GM12878 (cell line): Measurements from ENCODE around the gene BCL11A. TPM values are rescaled to one million over a fixed set of nuclear protein-coding genes. Genes with fewer than 3 reads are reported as not detected.

Experiments used
- ATAC-seq: fragments of 200-7000 bp; cut with Tn5 transposase; 3 replicates; pipeline ENCODE4 v1.9.1; 2020; ENCODE audit warnings: mild to moderate bottlenecking, moderate library complexity
- BruUV-seq: library from RNA; stranded (reverse); fragments of 400-500 nt; replicated peaks from 2 replicates; lab custom pipeline; 2021; lab: Mats Ljungman, UMichigan
- CTCF ChIA-PET: fragments of 300-600 bp; sonication (Branson Sonifier 250); formaldehyde crosslinking; extraction: SDS; loops from one replicate; lab custom pipeline; 2021; ENCODE audit warnings: inconsistent platforms; lab: Yijun Ruan, JAX
- POLR2A ChIA-PET: fragments of 350-600 bp; formaldehyde crosslinking; extraction: SDS; loops from one replicate; lab custom pipeline; 2021; ENCODE audit warnings: inconsistent platforms; lab: Charles Lee
- RAD21 ChIA-PET: fragments of 300-600 bp; sonication (Branson Sonifier 250); formaldehyde crosslinking; loops from one replicate; lab custom pipeline; 2023; ENCODE audit warnings: antibody characterized with exemption; ENCODE audit not compliant: unreplicated experiment; lab: Charles Lee
- SMC1A ChIA-PET: fragments of 300-600 bp; sonication (Branson Sonifier 250); formaldehyde crosslinking; loops from one replicate; lab custom pipeline; 2023; ENCODE audit not compliant: unreplicated experiment, uncharacterized antibody; lab: Charles Lee
- DNase-seq: peaks from one replicate; pipeline ENCODE4 v3.0.0-alpha.2; 2011; ENCODE audit warnings: low read depth, low spot score
- FAIRE-seq: peaks from 3 replicates; lab custom pipeline; 2011; peaks lifted over from hg19 to GRCh38; lab: Jason Lieb, UNC
- H2AFZ ChIP-seq: 2 replicates; pipeline ENCODE4 v1.6.0; 2011; ENCODE audit warnings: low read depth, low read length, control low read depth; ENCODE audit not compliant: control insufficient read depth
- H3K27ac ChIP-seq: 2 replicates; pipeline ENCODE4 v1.5.1; 2011; ENCODE audit warnings: control low read depth; ENCODE audit not compliant: control insufficient read depth, insufficient read depth
- H3K27me3 ChIP-seq, 2 experiments: replicated peaks in 1 of 2; 2 replicates each; pipeline versions ENCODE4 v1.6.0 to v1.6.1; 2011; ENCODE audit warnings: low read length in 1 of 2; ENCODE audit not compliant: control insufficient read depth in 2 of 2, insufficient read depth in 2 of 2
- H3K36me3 ChIP-seq, 2 experiments: 2 replicates each; pipeline ENCODE4 v1.5.1; 2011; ENCODE audit warnings: low read length in 1 of 2; ENCODE audit not compliant: control insufficient read depth in 2 of 2, insufficient read depth in 2 of 2
- H3K4me1 ChIP-seq: 2 replicates; pipeline ENCODE4 v1.6.1; 2011; ENCODE audit warnings: mild to moderate bottlenecking, low read length, moderate library complexity, mixed read lengths; ENCODE audit not compliant: control insufficient read depth, insufficient read depth
- H3K4me2 ChIP-seq: 2 replicates; pipeline ENCODE4 v1.6.0; 2011; ENCODE audit warnings: control low read depth; ENCODE audit not compliant: control insufficient read depth, insufficient read depth
- H3K4me3 ChIP-seq: fragments of 200-600 bp; sonication (generic); 2 replicates; pipeline ENCODE4 v1.5.1; 2016
- H3K79me2 ChIP-seq: 2 replicates; pipeline ENCODE4 v1.6.0; 2011; ENCODE audit warnings: low read length; ENCODE audit not compliant: control insufficient read depth, insufficient read depth
- H3K9ac ChIP-seq: 2 replicates; pipeline ENCODE4 v1.8.0; 2011; ENCODE audit warnings: low read length, control low read depth, mixed read lengths; ENCODE audit not compliant: control insufficient read depth, insufficient read depth
- H3K9me3 ChIP-seq: replicated peaks from 3 replicates; pipeline ENCODE4 v1.5.1; 2011; ENCODE audit warnings: mild to moderate bottlenecking, low read length; ENCODE audit not compliant: control insufficient read depth, insufficient read depth
- H4K20me1 ChIP-seq: 2 replicates; pipeline ENCODE4 v1.6.0; 2011; ENCODE audit not compliant: control insufficient read depth, insufficient read depth
- ASH2L ChIP-seq: fragments of 300-600, 200-600 bp; sonication (generic); IDR thresholded peaks from 2 replicates; pipeline ENCODE4 v1.6.1; 2017; ENCODE audit warnings: low read depth, mild to moderate bottlenecking, borderline replicate concordance
- BHLHE40 ChIP-seq, 2 experiments: fragments of 450-650 bp in 1 of 2; IDR thresholded peaks; 2 replicates each; pipeline ENCODE4 v1.6.1; 2011 to 2017; ENCODE audit warnings: low read depth in 2 of 2, borderline replicate concordance in 1 of 2, improper control_type of control experiment in 1 of 2, low read length in 1 of 2, mild to moderate bottlenecking in 1 of 2
- BMI1 ChIP-seq: fragments of 450-650 bp; IDR thresholded peaks from 2 replicates; pipeline ENCODE4 v1.6.1; 2016; ENCODE audit warnings: mild to moderate bottlenecking, moderate library complexity, borderline replicate concordance
- CREM ChIP-seq: IDR thresholded peaks from 2 replicates; pipeline ENCODE4 v1.6.1; 2014; ENCODE audit warnings: antibody characterized with exemption, low read depth
- EED ChIP-seq: sonication (generic); IDR thresholded peaks from 2 replicates; pipeline ENCODE4 v1.6.1; 2016; ENCODE audit warnings: antibody characterized with exemption, low read depth
- HDAC2 ChIP-seq: fragments of 200-600 bp; sonication (generic); IDR thresholded peaks from 2 replicates; pipeline ENCODE4 v1.6.1; 2017
- IKZF1 ChIP-seq: fragments of 450-650 bp; conservative IDR thresholded peaks from 2 replicates; pipeline ENCODE4 v1.6.1; 2017; ENCODE audit warnings: antibody characterized with exemption, mild to moderate bottlenecking
- IRF4 ChIP-seq: IDR thresholded peaks from 2 replicates; pipeline ENCODE4 v1.6.1; 2011; ENCODE audit warnings: low read depth, low read length
- JUNB ChIP-seq: IDR thresholded peaks from 2 replicates; pipeline ENCODE4 v1.6.1; 2016; ENCODE audit warnings: antibody characterized with exemption, mild to moderate bottlenecking
- MTA2 ChIP-seq: fragments of 450-650 bp; IDR thresholded peaks from 2 replicates; pipeline ENCODE4 v1.6.1; 2016; ENCODE audit warnings: low read depth, mild to moderate bottlenecking, moderate library complexity
- POLR2A ChIP-seq: IDR thresholded peaks from 2 replicates; pipeline ENCODE4 v1.6.1; 2011; ENCODE audit warnings: low read depth, mild to moderate bottlenecking, low read length
- RAD51 ChIP-seq: fragments of 450-650 bp; IDR thresholded peaks from 2 replicates; pipeline ENCODE4 v1.6.1; 2016; ENCODE audit warnings: moderate library complexity, mild to moderate bottlenecking, inconsistent platforms
- RBBP5 ChIP-seq: fragments of 200-600 bp; sonication (generic); conservative IDR thresholded peaks from 2 replicates; pipeline ENCODE4 v1.6.1; 2016
- RELA ChIP-seq: fragments of 450-650 bp; IDR thresholded peaks from 2 replicates; pipeline ENCODE4 v1.8.0; 2014; ENCODE audit warnings: borderline replicate concordance; ENCODE audit not compliant: partially characterized antibody
- RUNX3 ChIP-seq: IDR thresholded peaks from 2 replicates; pipeline ENCODE4 v1.6.1; 2012; ENCODE audit warnings: low read length, inconsistent platforms
- SIX5 ChIP-seq: IDR thresholded peaks from 2 replicates; pipeline ENCODE4 v1.6.1; 2011; ENCODE audit warnings: mild to moderate bottlenecking, low read depth, low read length, moderate library complexity; ENCODE audit not compliant: severe bottlenecking
- SMC3 ChIP-seq: IDR thresholded peaks from 2 replicates; pipeline ENCODE4 v1.6.1; 2011; ENCODE audit warnings: low read length, improper control_type of control experiment, borderline replicate concordance
- TAF1 ChIP-seq: IDR thresholded peaks from 2 replicates; pipeline ENCODE4 v1.6.1; 2011; ENCODE audit warnings: mild to moderate bottlenecking, low read depth, low read length, borderline replicate concordance
- YY1 ChIP-seq: IDR thresholded peaks from 2 replicates; pipeline ENCODE4 v1.6.1; 2011; ENCODE audit warnings: low read depth, mild to moderate bottlenecking, low read length
- WGBS: methylation state at CpG from one replicate; pipeline ENCODE4 v1.1.6; 2016; ENCODE audit warnings: low lambda C conversion rate; ENCODE audit not compliant: insufficient replicate concordance, insufficient coverage; ENCODE audit errors: missing lambda C conversion rate; 5-methylcytosine and 5-hydroxymethylcytosine counted together
- in situ Hi-C: fragments of 300-500 bp; cut with MboI; formaldehyde crosslinking; loops from 9 replicates; pipeline ENCODE4 v1.14.3; 2018; ENCODE audit warnings: mixed read lengths
- intact Hi-C: fragments of 100-400 bp; cut with micrococcal nuclease; formaldehyde crosslinking; loops from one replicate; pipeline ENCODE4 v1.14.2; 2022; ENCODE audit not compliant: unreplicated experiment
- polyA plus RNA-seq, 11 experiments: library from polyadenylated mRNA; depleted of rRNA in 4 of 11; unstranded in 6 of 11; stranded (reverse) in 5 of 11; fragments of >200 nt; fragmentation: Nextera tagmentation in 4 of 11; fragmentation: Illumina TruSeq in 1 of 11; extraction: Ambion mirVana in 4 of 11; extraction: Trizol in 1 of 11; gene quantifications; 1 replicate in 1 of 11; 2 replicates in 10 of 11; pipeline versions ENCODE4 v1.2.1 to v1.2.3, GENCODE V29; 2011 to 2016; ENCODE audit warnings: inconsistent platforms in 2 of 11, missing spikeins in 2 of 11, low read depth in 1 of 11
- total RNA-seq, 4 experiments: library from RNA; depleted of rRNA in 3 of 4; stranded (reverse); fragments of >200 nt in 3 of 4; fragmentation: Illumina TruSeq in 1 of 4; extraction: Trizol in 1 of 4; gene quantifications; 2 replicates each; pipeline versions ENCODE4 v1.2.1 to v1.2.3, GENCODE V29; 2013 to 2021
- TF ChIP-seq, protein P1 (sequence below): fragments of 450-650 bp; IDR thresholded peaks from 2 replicates; pipeline ENCODE4 v1.6.1; 2018; ENCODE audit warnings: mild to moderate bottlenecking, low read depth, moderate library complexity; ENCODE audit not compliant: partially characterized antibody
- TF ChIP-seq, protein P2 (sequence below): fragments of 450-650 bp; conservative IDR thresholded peaks from 2 replicates; pipeline ENCODE4 v1.6.1; 2017; ENCODE audit warnings: mild to moderate bottlenecking, moderate library complexity

Gene BCL11A
- total and polyA plus RNA-seq, 10 of the 15 experiments (the other 5 are each of a cell fraction or from before 2014, with no cell fraction given): 7.5 to 26.6 (median 11.1) TPM; not detected in 1

DNA sequence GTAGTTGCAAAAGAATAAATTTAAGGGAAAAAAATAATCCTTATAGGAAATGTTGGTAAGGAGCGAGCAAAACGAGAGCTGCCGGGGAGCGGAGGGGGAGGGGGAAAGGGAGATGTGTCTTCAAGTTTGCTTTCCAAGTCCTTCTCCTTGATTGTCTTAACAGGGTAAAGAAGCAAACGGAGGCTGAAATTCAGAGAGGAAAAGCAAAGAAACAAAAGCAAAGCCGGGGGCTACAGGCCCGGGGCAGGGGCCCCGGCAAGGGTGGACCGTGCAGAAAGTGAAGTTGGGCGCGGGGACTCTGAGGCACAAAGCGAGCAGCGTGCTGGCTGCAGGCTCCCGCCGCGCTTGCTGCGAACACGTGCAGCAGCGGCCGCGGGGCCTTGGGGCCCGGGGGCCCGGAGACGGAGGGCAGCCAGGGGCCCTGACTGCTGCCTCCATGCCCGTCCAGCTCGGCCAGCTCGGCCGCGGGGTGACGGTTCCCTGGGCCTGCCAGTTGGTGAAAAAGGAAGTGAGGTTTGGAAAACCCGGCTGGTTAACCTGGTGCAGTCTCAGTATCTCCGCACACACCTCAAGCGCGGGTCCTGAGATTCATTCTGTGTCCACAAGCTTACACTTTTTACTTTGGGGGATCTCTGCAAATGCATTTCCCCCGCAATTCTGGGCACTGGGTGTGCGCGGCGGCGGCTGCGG lies 4.1 kb downstream of the BCL11A start:
- 1% methylated on average over 31 of the region's 40 CpGs for WGBS
- Histone ChIP-seq H3K4me3 (peak overlapping the region; percentile 81), H3K27me3 (no peaks in the 10 kb centered on the region; a peak in 2 of 4 replicates), H3K27ac (peak overlapping the region; percentile 89), H2AFZ (no peak overlapping the region; the same call in none of the 2 replicates), H3K36me3 (peaks cover 0 to 3% of the 10 kb centered on the region in 2 experiments; a peak in 1 of 4 replicates), H3K4me1 (peaks cover 25% of the 10 kb centered on the region), H4K20me1 (0 out of 2 replicates have a peak, but pooled peaks cover 2% of the 10 kb centered on the region), H3K79me2 (peaks cover 91% of the 10 kb centered on the region), H3K9me3 (no peaks in the 10 kb centered on the region), H3K4me2 (peak overlapping the region; percentile 73), H3K9ac (peak overlapping the region; percentile 83)
- SMC1A ChIA-PET: interaction anchor here (0.7 to 2.5 kb wide), 4 partner anchors 14 to 1524 kb away, joined by 3 to 10 read pairs (median 5); no protein-coding TSS in a partner anchor
- DNase-seq (no peak), FAIRE-seq (no peak), ATAC-seq (peak; percentile 32)
- CTCF ChIA-PET: interaction anchor here (0.6 to 1.8 kb wide), 17 partner anchors 9 to 1786 kb away, joined by 3 to 19 read pairs (median 5); no protein-coding TSS in a partner anchor
- POLR2A ChIA-PET: interaction anchor here (0.5 to 0.6 kb wide), 2 partner anchors 9 to 208 kb away, joined by 3 to 5 read pairs; no protein-coding TSS in a partner anchor
- RAD21 ChIA-PET: interaction anchor here (0.6 to 2.6 kb wide), 12 partner anchors 11 to 1523 kb away, joined by 3 to 15 read pairs (median 3); no protein-coding TSS in a partner anchor
- BruUV-seq: no TSS peak
- intact Hi-C loops (loop anchor here (2.0 to 5.0 kb wide), 2 partner anchors 35 to 197 kb away; no protein-coding TSS in a partner anchor), in situ Hi-C loops (no loop called here)
- TF ChIP-seq MTA2: no peak
- TF ChIP-seq, protein P1, sequence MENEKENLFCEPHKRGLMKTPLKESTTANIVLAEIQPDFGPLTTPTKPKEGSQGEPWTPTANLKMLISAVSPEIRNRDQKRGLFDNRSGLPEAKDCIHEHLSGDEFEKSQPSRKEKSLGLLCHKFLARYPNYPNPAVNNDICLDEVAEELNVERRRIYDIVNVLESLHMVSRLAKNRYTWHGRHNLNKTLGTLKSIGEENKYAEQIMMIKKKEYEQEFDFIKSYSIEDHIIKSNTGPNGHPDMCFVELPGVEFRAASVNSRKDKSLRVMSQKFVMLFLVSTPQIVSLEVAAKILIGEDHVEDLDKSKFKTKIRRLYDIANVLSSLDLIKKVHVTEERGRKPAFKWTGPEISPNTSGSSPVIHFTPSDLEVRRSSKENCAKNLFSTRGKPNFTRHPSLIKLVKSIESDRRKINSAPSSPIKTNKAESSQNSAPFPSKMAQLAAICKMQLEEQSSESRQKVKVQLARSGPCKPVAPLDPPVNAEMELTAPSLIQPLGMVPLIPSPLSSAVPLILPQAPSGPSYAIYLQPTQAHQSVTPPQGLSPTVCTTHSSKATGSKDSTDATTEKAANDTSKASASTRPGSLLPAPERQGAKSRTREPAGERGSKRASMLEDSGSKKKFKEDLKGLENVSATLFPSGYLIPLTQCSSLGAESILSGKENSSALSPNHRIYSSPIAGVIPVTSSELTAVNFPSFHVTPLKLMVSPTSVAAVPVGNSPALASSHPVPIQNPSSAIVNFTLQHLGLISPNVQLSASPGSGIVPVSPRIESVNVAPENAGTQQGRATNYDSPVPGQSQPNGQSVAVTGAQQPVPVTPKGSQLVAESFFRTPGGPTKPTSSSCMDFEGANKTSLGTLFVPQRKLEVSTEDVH: no peak
- peak; percentile 31; the same call in 1 of the 2 replicates for TF ChIP-seq RUNX3
- no peak for TF ChIP-seq RELA
- TF ChIP-seq CREM: peak; percentile 32
- no peak for TF ChIP-seq RBBP5
- no peak for TF ChIP-seq IRF4
- TF ChIP-seq ASH2L: no peak
- no peak for TF ChIP-seq JUNB
- no peak; the same call in 1 of the 2 replicates for TF ChIP-seq POLR2A
- no peak; the same call in 1 of the 2 replicates for TF ChIP-seq SMC3
- TF ChIP-seq HDAC2: no peak
- TF ChIP-seq SIX5: no peak
- TF ChIP-seq IKZF1: no peak
- peak; percentile 42; the same call in 1 of the 2 replicates for TF ChIP-seq YY1
- peak; percentile 37; the same call in 1 of the 2 replicates for TF ChIP-seq BMI1
- TF ChIP-seq TAF1: 0 out of 2 replicates have a peak, but pooled peaks have one; percentile 14
- TF ChIP-seq RAD51: no peak
- TF ChIP-seq, protein P2, sequence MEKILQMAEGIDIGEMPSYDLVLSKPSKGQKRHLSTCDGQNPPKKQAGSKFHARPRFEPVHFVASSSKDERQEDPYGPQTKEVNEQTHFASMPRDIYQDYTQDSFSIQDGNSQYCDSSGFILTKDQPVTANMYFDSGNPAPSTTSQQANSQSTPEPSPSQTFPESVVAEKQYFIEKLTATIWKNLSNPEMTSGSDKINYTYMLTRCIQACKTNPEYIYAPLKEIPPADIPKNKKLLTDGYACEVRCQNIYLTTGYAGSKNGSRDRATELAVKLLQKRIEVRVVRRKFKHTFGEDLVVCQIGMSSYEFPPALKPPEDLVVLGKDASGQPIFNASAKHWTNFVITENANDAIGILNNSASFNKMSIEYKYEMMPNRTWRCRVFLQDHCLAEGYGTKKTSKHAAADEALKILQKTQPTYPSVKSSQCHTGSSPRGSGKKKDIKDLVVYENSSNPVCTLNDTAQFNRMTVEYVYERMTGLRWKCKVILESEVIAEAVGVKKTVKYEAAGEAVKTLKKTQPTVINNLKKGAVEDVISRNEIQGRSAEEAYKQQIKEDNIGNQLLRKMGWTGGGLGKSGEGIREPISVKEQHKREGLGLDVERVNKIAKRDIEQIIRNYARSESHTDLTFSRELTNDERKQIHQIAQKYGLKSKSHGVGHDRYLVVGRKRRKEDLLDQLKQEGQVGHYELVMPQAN: no peak
- TF ChIP-seq EED: 0 out of 2 replicates have a peak, but pooled peaks have one; percentile 12
- TF ChIP-seq BHLHE40 (IDR thresholded peaks at IDR 0.05; ENCODE audit: borderline replicate concordance in 1 of 2, low read depth in 2 of 2, low read length in 1 of 2): peak; percentile 52 to 80; a peak in 3 of 4 replicates
